GM21825 (cell line): ENCODE data around the gene ARFGAP1.

Source experiments
- ATAC-seq: cut with Tn5 transposase; IDR thresholded peaks from one replicate; pipeline ENCODE4 v1.9.1; 2021; ENCODE audit warnings: mild to moderate bottlenecking, moderate library complexity; ENCODE audit not compliant: unreplicated experiment

ARFGAP1 gene

GRCh38 chr20:63277466-63278272, 5.1 kb downstream of the ARFGAP1 start:
- no peak for ATAC-seq

- ATAC-seq = no peak
Observed at GRCh38 chr20:63278661-63279060, 6.0 kb downstream of the ARFGAP1 start.

- no peak for ATAC-seq
Observed at GRCh38 chr20:63279931-63280330, 7.3 kb downstream of the ARFGAP1 start.

- ATAC-seq = no peak
Observed at GRCh38 chr20:63280371-63280770, 7.8 kb downstream of the ARFGAP1 start.

GRCh38 chr20:63280929-63281545, 8.4 kb downstream of the ARFGAP1 start:
- ATAC-seq = no peak

- no peak for ATAC-seq
Observed at GRCh38 chr20:63281742-63282665, 9.4 kb downstream of the ARFGAP1 start.

- no peak for ATAC-seq
Observed at GRCh38 chr20:63282946-63283345, 10.3 kb downstream of the ARFGAP1 start.

- no peak for ATAC-seq
Observed at GRCh38 chr20:63283397-63284082, 10.9 kb downstream of the ARFGAP1 start.

GRCh38 chr20:63284083-63284440, 11.4 kb downstream of the ARFGAP1 start:
- no peak for ATAC-seq

GRCh38 chr20:63284544-63284949, 11.9 kb downstream of the ARFGAP1 start:
- no peak for ATAC-seq

- ATAC-seq = no peak
Observed at GRCh38 chr20:63284981-63285524, 12.4 kb downstream of the ARFGAP1 start.

GRCh38 chr20:63285636-63286615, 13.3 kb downstream of the ARFGAP1 start:
- no peak for ATAC-seq

- no peak for ATAC-seq
Observed at GRCh38 chr20:63286781-63287696, 14.4 kb downstream of the ARFGAP1 start.

GRCh38 chr20:63287697-63288580, 15.3 kb downstream of the ARFGAP1 start:
- no peak for ATAC-seq

- ATAC-seq = no peak
Observed at GRCh38 chr20:63288581-63289251, 16.1 kb downstream of the ARFGAP1 start.

GRCh38 chr20:63289311-63290135, 16.9 kb downstream of the ARFGAP1 start:
- ATAC-seq = no peak
